ENCODE results near the gene HTR2C.
"Not testable (repeated sequence)": the region's sequence is repeated elsewhere in the genome, so short reads cannot be mapped to it uniquely, and the experiment has no call there.

HTR2C gene

DNA sequence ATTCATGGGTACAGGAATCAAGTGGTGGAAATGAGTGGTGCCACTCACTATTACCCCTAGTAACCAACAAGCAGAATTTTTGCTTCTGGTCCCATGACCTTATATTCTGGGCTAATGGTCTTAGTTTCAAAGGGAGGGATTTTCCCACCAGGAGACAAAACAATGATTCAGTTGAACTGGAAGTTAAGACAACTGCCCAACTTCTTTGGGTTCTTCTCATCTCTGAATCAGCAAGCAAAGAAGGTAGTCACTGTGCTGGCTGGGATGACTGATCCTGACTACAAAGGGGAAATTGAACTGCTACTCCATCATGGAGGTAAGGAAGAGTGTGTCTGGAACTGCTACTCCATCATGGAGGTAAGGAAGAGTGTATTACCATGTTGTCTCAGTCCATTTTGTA, 346.3 kb downstream of the HTR2C start:
- no peak overlapping the region for H3K4me3 ChIP-seq (ENCODE audit: low read depth, low read length)
- TF ChIP-seq, protein P1, sequence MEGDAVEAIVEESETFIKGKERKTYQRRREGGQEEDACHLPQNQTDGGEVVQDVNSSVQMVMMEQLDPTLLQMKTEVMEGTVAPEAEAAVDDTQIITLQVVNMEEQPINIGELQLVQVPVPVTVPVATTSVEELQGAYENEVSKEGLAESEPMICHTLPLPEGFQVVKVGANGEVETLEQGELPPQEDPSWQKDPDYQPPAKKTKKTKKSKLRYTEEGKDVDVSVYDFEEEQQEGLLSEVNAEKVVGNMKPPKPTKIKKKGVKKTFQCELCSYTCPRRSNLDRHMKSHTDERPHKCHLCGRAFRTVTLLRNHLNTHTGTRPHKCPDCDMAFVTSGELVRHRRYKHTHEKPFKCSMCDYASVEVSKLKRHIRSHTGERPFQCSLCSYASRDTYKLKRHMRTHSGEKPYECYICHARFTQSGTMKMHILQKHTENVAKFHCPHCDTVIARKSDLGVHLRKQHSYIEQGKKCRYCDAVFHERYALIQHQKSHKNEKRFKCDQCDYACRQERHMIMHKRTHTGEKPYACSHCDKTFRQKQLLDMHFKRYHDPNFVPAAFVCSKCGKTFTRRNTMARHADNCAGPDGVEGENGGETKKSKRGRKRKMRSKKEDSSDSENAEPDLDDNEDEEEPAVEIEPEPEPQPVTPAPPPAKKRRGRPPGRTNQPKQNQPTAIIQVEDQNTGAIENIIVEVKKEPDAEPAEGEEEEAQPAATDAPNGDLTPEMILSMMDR (IDR thresholded peaks at IDR 0.05; ENCODE audit: low read depth, low read length, missing control alignments): no peak
- in situ Hi-C loops (cut with HindIII; ENCODE audit: low sequenced_read_pairs): no loop called here
- no peak for DNase-seq (ENCODE audit: low read depth)

DNA sequence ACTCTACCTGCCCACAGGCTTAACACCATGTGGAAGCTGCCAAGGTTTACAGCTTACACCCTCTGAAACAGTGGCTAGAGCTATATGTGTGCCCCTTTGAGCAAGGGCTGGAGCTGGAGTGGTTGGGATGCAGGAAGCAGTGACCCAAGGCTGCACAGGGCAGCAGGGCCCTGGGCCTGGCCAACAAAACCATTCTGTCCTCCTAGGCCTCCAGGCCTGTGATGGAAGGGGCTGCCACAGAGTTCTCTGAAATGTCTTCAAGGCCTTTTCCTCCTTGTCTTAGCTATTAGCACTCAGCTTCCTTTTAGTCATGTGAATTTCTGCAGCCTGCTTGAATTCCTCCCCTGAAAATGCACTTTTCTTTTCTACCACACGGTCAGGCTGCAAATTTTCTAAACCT, 348.7 kb downstream of the HTR2C start:
- in situ Hi-C loops (cut with HindIII; ENCODE audit: low sequenced_read_pairs): no loop called here

DNA sequence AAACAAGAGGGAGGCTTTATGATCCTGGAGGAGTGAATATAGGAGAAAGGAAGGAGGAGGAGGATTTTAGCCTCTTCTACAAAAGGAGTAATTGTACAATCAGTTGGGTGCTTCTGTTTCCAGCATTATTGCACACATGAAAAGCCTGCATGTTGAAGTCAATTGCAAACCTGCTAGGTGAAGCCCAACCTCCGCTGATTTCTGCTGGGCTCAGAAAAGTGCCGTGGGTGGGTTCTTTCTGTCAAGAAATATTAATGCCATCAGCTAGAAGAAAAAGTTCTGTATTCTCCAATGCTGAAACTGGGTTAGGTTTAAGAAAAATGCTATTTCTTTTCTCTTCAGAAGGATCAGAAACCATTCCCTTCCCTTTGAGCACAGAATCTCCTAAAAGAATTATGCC, 349.4 kb downstream of the HTR2C start:
- DNase-seq (ENCODE audit: low read depth); in situ Hi-C loops (cut with HindIII; ENCODE audit: low sequenced_read_pairs); H3K4me3 ChIP-seq (ENCODE audit: low read depth, low read length): not testable (repeated sequence)

More for the DNA sequence above, 348.7 kb downstream of the HTR2C start:
- H3K4me3 ChIP-seq (ENCODE audit: low read depth, low read length): no peak overlapping the region
- no peak for DNase-seq (ENCODE audit: low read depth)
- TF ChIP-seq, protein P1 (IDR thresholded peaks at IDR 0.05; ENCODE audit: low read depth, low read length, missing control alignments): no peak

DNA sequence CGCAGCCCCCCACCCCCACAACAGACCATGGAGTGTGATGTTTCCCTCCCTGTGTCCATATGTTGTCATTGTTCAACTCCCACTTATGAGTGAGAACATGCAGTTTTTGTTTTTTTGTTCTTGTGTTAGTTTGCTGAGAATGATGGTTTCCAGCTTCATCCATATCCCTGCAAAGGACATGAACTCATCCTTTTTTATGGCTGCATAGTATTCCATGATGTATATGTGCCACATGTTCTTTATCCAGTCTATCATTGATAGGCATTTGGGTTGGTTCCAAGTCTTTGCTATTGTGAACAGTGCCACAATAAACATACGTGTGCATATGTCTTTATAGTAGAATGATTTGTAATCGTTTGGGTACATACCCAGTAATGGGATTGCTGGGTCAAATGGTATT, 353.2 kb downstream of the HTR2C start:
- DNase-seq (ENCODE audit: low read depth); H3K4me3 ChIP-seq (ENCODE audit: low read depth, low read length); in situ Hi-C loops (cut with HindIII; ENCODE audit: low sequenced_read_pairs): not testable (repeated sequence)

DNA sequence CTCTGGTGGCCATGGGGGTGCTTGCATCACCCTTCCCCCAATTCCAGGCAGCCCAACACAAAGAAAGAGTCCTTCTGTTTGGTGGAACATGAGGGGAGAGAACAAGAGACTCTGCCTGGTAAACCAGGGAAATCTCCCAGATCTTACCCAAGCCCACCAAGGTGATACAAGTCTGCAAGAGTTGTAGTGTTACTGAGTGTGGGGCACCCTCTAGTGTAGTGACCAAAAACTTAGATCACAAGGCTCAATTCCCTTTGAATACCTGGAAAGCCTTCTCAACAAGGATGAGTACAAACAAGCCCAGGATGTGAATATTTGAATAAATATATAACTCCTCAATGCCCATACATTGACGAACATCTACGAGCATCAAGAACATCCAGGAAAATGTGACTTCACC, 368.8 kb downstream of the HTR2C start:
- no peak for DNase-seq (ENCODE audit: low read depth)
- in situ Hi-C loops (cut with HindIII; ENCODE audit: low sequenced_read_pairs): no loop called here
- TF ChIP-seq, protein P1 (IDR thresholded peaks at IDR 0.05; ENCODE audit: low read depth, low read length, missing control alignments): no peak
- H3K4me3 ChIP-seq (ENCODE audit: low read depth, low read length): no peak overlapping the region

Measured in astrocyte of the cerebellum (primary cell).